Liver (tissue), 9 donors: ENCODE results near the gene MAGIX. TPM values are rescaled to one million over a fixed set of nuclear protein-coding genes. Genes with fewer than 3 reads are reported as not detected.

Experiments used
- DNase-seq: peaks from one replicate; pipeline ENCODE4 v3.0.0-alpha.2; 2017; ENCODE audit warnings: low spot score
- H3K27ac ChIP-seq, 2 donors: one replicate each; pipeline ENCODE4 v1.7.0; 2013; ENCODE audit warnings: inconsistent platforms in 2 of 2, low read length in 2 of 2, control low read depth in 1 of 2, low read depth in 1 of 2, mild to moderate bottlenecking in 1 of 2
- H3K27me3 ChIP-seq, 4 donors: one replicate each; pipeline versions ENCODE4 v1.6.1 to v1.7.0; 2013; ENCODE audit warnings: low read length in 3 of 4, inconsistent platforms in 1 of 4, mild to moderate bottlenecking in 1 of 4, moderate library complexity in 1 of 4; ENCODE audit not compliant: control insufficient read depth in 4 of 4, insufficient read depth in 4 of 4
- H3K36me3 ChIP-seq, 4 donors: one replicate each; pipeline versions ENCODE4 v1.6.1 to v1.7.0; 2013; ENCODE audit warnings: low read length in 3 of 4, mild to moderate bottlenecking in 3 of 4, low read depth in 1 of 4, moderate library complexity in 1 of 4; ENCODE audit not compliant: control insufficient read depth in 4 of 4, insufficient read depth in 3 of 4
- H3K4me1 ChIP-seq, 4 donors: one replicate each; pipeline versions ENCODE4 v1.6.1 to v1.7.0; 2013; ENCODE audit warnings: low read length in 3 of 4, mild to moderate bottlenecking in 3 of 4, moderate library complexity in 1 of 4; ENCODE audit not compliant: control insufficient read depth in 4 of 4, insufficient read depth in 4 of 4
- H3K4me3 ChIP-seq, 3 donors: one replicate each; pipeline versions ENCODE4 v1.6.1 to v1.7.0; 2013; ENCODE audit warnings: low read length in 3 of 3, control low read depth in 1 of 3, low read depth in 1 of 3, mild to moderate bottlenecking in 1 of 3
- H3K9ac ChIP-seq, 2 donors: one replicate each; pipeline ENCODE4 v1.7.0; 2013; ENCODE audit warnings: low read length in 2 of 2, mild to moderate bottlenecking in 2 of 2, moderate library complexity in 2 of 2, control low read depth in 1 of 2, low read depth in 1 of 2
- H3K9me3 ChIP-seq, 4 donors: one replicate each; pipeline versions ENCODE4 v1.6.1 to v1.7.0; 2013; ENCODE audit warnings: low read length in 3 of 4; ENCODE audit not compliant: control insufficient read depth in 4 of 4
- ATF3 ChIP-seq: IDR thresholded peaks from 2 replicates; pipeline ENCODE4 v1.6.1; 2016; ENCODE audit warnings: antibody characterized with exemption
- CTCF ChIP-seq: fragments of 150-350 bp; IDR thresholded peaks from 2 replicates; pipeline ENCODE4 v1.5.1; 2017; ENCODE audit warnings: improper control_type of control experiment, low read depth, low read length; ENCODE audit not compliant: missing input control
- EGR1 ChIP-seq, 2 donors: IDR thresholded peaks; 2 replicates each; pipeline ENCODE4 v1.6.1; 2016 to 2018; ENCODE audit warnings: antibody characterized with exemption in 2 of 2, low read depth in 2 of 2
- FOXA1 ChIP-seq: IDR thresholded peaks from 2 replicates; pipeline ENCODE4 v1.6.1; 2016; ENCODE audit warnings: antibody characterized with exemption
- FOXA2 ChIP-seq: IDR thresholded peaks from 2 replicates; pipeline ENCODE4 v1.6.1; 2016; ENCODE audit warnings: antibody characterized with exemption
- GABPA ChIP-seq, 2 donors: IDR thresholded peaks in 1 of 2; conservative IDR thresholded peaks in 1 of 2; 2 replicates each; pipeline ENCODE4 v1.6.1; 2016; ENCODE audit warnings: antibody characterized with exemption in 2 of 2, mild to moderate bottlenecking in 1 of 2, moderate library complexity in 1 of 2
- HNF4A ChIP-seq, 2 donors: conservative IDR thresholded peaks; 2 replicates each; pipeline ENCODE4 v1.6.1; 2016; ENCODE audit warnings: antibody characterized with exemption in 2 of 2, mild to moderate bottlenecking in 2 of 2
- HNF4G ChIP-seq: IDR thresholded peaks from 2 replicates; pipeline ENCODE4 v1.6.1; 2016; ENCODE audit warnings: antibody characterized with exemption
- JUND ChIP-seq, 2 donors: IDR thresholded peaks; 2 replicates each; pipeline ENCODE4 v1.6.1; 2016; ENCODE audit warnings: antibody characterized with exemption in 2 of 2
- MAX ChIP-seq: IDR thresholded peaks from 2 replicates; pipeline ENCODE4 v1.6.1; 2016; ENCODE audit warnings: antibody characterized with exemption
- NR2F2 ChIP-seq: IDR thresholded peaks from 2 replicates; pipeline ENCODE4 v1.6.1; 2016; ENCODE audit warnings: antibody characterized with exemption
- RAD21 ChIP-seq, 2 donors: IDR thresholded peaks; 2 replicates each; pipeline ENCODE4 v1.6.1; 2016; ENCODE audit warnings: antibody characterized with exemption in 2 of 2, mild to moderate bottlenecking in 2 of 2
- REST ChIP-seq: IDR thresholded peaks from 2 replicates; pipeline ENCODE4 v1.6.1; 2016; ENCODE audit warnings: antibody characterized with exemption, mild to moderate bottlenecking
- RXRA ChIP-seq, 2 donors: IDR thresholded peaks; 2 replicates each; pipeline ENCODE4 v1.6.1; 2017 to 2018; ENCODE audit warnings: antibody characterized with exemption in 2 of 2, mild to moderate bottlenecking in 1 of 2
- SP1 ChIP-seq: IDR thresholded peaks from 2 replicates; pipeline ENCODE4 v1.6.1; 2018; ENCODE audit warnings: antibody characterized with exemption, mild to moderate bottlenecking
- TAF1 ChIP-seq: conservative IDR thresholded peaks from 2 replicates; pipeline ENCODE4 v1.6.1; 2016; ENCODE audit warnings: antibody characterized with exemption, mild to moderate bottlenecking
- YY1 ChIP-seq: IDR thresholded peaks from 2 replicates; pipeline ENCODE4 v1.6.1; 2016; ENCODE audit warnings: antibody characterized with exemption, mild to moderate bottlenecking
- ZBTB33 ChIP-seq: IDR thresholded peaks from 2 replicates; pipeline ENCODE4 v1.6.1; 2016; ENCODE audit warnings: antibody characterized with exemption
- WGBS: extraction: QIAGEN DNeasy Blood & Tissue Kit; methylation state at CpG from one replicate; pipeline ENCODE4 v1.1.7; 2013; 5-methylcytosine and 5-hydroxymethylcytosine counted together
- polyA plus RNA-seq, 2 donors: library from polyadenylated mRNA; stranded (reverse) in 1 of 2; unstranded in 1 of 2; fragments of 200-250 nt in 1 of 2; fragments of >200 nt in 1 of 2; fragmentation: Nextera tagmentation in 1 of 2; extraction: Ambion mirVana in 1 of 2; gene quantifications; one replicate each; pipeline versions ENCODE4 v1.2.1 to v1.2.3, GENCODE V29; 2013 to 2015
- total RNA-seq, 2 donors: library from RNA; depleted of rRNA; stranded (reverse); fragments of >200 nt; gene quantifications; one replicate each; pipeline ENCODE4 v1.2.3, GENCODE V29; 2014
- donor health status: healthy.
- donor health status: healthy.
- donor health status: healthy.
- donor health status: healthy.
- donor health status: healthy.

Gene MAGIX
- total and polyA plus RNA-seq, 4 donors, result 2.9 to 10.8 (median 7.9) TPM

- Histone ChIP-seq H3K9me3 (peaks cover 0 to 3% (median 0%) of the 10 kb centered on the region in 4 donors), H3K4me3 (no peak overlapping the region), H3K4me1 (no peaks in the 10 kb centered on the region), H3K36me3 (no peaks in the 10 kb centered on the region), H3K27ac (no peak overlapping the region), H3K27me3 (no peaks in the 10 kb centered on the region), H3K9ac (no peak overlapping the region)
- no peak for DNase-seq
- WGBS, result 81% methylated on average over 4 of the region's 4 CpGs
- TF ChIP-seq CTCF (no peak), FOXA2 (no peak), FOXA1 (no peak), TAF1 (no peak), YY1 (no peak), HNF4G (no peak), MAX (no peak), HNF4A (conservative IDR thresholded peaks at IDR 0.05) (no peak), REST (no peak), ZBTB33 (no peak), RAD21 (IDR thresholded peaks at IDR 0.05) (no peak), NR2F2 (no peak), ATF3 (no peak), JUND (IDR thresholded peaks at IDR 0.05) (no peak), RXRA (IDR thresholded peaks at IDR 0.05) (no peak), GABPA (IDR thresholded peaks at IDR 0.05 in 1 of 2, conservative IDR thresholded peaks at IDR 0.05 in 1 of 2) (no peak), SP1 (no peak), EGR1 (IDR thresholded peaks at IDR 0.05; ENCODE audit: low read depth in 2 of 2) (no peak)
Measured at GRCh38 chrX:49139713-49140112, 22.8 kb upstream of the MAGIX start.
